HS-5 (cell line): Measurements from ENCODE around the gene OTOS.

Experiments used
- DNase-seq: peaks from one replicate; pipeline ENCODE4 v3.0.0-alpha.2; 2012; ENCODE audit warnings: low read depth

The OTOS gene

DNA sequence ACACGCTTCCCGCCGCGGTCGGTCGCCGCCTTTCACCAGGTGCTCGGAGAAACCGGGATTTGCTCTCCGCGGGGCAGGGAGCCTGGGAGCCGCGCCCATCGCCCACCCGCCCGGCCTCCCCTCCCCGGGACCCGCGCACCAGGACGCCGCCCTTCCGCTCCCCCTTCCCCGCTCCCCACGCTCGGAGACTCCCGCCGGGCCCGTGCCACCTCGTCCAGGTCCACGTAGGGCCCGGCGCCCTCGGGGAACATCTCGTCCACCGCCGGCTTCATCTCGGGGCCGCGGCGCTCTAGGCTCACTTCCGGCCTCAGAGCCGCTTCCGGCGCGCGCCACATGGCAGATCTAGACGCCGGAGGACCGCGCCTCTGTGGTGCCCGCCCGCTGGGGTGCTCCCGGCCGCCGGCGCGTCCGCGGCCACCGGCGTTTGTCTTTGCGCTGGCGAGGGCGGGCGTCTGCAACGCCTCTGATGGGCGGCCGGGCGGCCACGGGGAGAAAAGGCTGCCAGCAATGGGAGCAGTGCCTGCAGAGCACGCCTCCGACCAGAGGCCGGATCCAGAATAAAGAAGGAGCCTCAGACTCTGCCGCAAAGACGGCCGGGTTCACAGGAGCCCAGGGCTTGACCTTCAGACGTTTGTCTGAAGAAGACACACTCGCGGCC lies 4.3 kb downstream of the OTOS start, which contains the start of gene COPS9:
Gene COPS9 (minus strand): TSS at position 293 of the 658 bp plus-strand sequence. CDS start 21 bp downstream, at position 272.
- DNase-seq, result peak; percentile 43

DNA sequence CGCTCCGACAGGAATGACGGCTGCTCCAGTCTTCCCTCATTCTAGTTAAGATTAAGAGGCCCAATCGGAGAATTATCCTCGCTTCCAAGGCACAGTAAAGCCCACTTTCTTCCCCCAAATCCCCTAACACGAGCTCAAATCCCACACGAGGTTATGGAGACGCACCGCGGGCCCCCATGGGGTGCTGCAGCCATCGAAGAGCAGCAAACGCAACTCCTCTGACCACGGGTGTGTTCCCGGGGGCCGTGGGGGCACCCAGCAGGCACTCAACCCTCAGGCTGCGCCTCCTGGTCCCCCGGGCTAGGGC lies 4.8 kb downstream of the OTOS start:
- no peak for DNase-seq

DNA sequence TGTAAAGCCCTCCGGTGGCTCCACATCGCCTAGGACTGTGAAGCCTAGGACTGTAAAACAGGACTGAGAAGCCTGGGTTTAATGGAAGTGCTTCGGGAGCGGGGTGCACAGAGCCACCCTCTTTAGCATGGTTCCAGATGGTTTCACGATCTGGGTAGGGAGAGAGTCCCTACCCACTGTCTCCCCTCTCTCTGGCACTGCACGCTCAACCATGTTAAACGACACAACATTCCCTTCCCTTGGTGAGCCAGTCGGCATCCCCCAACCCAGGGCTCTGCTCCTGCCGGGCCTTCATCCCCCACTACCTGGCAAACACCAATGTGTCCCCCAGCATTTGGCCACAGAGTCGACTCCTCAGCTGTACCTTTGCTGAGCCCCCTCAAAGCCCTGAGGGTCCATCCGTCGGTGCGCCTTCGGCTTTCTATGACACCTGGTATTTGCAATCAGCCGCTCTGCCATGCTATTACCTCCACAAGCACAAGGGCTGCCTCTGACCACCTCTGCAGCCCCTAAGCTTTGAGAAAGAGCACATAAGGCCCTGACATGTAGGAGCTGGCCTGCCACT lies 5.4 kb downstream of the OTOS start:
- DNase-seq, result no peak

DNA sequence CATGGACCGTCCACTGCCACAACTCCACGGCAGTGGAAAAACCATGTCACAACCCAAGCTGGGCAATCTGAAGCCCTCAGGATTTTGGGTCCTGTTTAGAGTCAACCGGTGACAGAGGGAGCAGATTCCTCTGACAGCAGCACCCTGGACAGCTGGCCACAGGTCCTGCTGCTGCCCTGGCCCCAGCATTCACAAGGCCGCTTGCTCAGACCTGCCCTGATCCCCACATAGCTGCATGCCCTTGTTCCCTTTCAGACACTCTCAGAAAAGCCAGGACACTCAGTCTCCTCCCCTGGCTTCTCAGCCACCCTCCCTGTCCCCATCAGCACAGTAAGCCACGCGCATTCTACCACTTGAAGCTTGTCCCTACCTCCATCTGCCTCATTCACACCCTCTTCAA lies 6.0 kb downstream of the OTOS start:
- no peak for DNase-seq

DNA sequence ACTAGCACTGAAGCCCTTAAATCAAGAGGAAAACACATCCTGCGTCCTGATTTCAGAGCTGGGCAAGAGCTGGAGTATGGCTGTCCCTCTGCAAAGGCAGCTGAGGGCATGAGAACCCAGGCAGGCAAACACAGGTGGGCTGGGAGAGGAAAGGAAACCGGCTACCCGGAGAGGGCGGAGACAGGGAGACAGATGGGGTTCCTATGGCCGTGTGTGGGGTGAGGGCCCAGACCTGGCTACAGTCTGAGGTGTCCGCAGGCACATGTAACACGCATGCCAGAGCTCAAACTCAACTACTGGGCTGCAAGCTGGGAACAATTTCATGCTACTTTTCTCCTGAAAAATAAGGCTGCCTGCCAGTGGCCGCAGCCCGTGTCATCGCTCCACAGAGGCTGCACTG lies 7.1 kb downstream of the OTOS start:
- DNase-seq, result no peak

DNA sequence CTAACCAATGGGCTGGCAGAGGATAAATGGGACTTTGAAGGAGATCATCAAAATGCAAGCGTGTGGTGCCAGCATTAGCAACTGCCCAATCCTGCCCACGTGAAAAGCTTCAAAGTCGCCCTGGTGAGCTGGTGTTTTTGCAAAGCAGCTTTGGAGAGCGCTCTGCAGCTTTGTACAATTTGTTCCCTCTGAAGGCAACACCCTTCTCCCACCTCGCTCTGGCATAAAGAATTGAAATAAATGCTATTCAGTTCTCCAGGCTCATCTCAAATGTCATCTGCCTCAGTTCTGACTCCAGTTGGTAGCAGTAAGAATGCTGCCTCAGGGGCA lies 7.8 kb downstream of the OTOS start:
- DNase-seq, result no peak

DNA sequence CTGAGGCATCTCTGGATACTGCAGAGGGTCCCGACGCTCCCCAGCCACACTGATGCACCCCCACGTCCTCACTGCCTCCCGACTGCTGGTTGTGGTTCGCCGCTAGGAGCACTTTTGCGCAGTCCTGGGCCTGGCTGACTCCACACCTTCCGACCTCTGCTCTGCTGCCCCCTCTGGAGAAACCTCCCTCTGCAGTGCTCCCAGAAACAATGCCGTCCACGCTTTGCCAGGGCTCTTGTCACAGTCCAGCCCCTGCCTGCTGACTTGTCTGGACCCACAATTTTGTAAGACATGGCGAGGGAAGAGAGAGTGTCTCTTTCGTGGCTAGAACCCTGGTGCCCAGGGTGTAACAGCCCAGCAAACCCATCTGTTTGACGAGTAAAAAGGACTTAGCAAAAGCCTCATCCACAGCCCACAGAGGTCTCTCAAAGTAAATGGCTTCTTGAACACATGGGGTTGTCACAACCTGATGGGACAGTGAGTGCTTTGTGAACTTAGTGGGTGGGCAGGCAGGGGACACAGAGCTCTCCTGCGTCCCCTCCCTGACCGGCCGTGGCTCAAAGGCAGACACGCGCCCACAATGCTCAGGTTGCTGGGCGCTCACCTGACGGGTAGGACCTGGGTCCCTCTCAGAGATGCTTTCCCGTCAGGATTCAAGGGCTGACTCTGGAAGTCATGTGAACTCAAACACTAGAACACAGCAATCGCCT lies 8.4 kb downstream of the OTOS start:
- no peak for DNase-seq

DNA sequence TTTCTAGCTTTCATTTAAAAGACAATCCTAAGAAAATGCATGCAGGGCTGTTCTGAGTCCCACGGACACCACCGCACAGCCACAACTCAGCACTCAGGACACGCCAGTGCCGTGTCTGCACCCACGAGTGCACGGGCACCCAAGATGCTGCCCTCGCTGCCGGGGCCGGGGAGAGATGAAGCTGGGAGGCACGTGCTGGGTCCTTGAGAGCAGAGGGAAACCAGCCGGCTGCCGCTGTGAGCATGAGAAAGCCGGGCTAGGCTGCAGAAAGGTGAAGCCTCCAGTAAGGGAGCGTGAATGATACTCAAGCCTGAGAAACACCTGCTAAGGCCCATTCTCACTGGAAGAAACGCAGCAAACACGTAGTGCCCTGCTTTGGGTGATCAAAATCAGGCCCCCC lies 9.2 kb downstream of the OTOS start:
- no peak for DNase-seq

DNA sequence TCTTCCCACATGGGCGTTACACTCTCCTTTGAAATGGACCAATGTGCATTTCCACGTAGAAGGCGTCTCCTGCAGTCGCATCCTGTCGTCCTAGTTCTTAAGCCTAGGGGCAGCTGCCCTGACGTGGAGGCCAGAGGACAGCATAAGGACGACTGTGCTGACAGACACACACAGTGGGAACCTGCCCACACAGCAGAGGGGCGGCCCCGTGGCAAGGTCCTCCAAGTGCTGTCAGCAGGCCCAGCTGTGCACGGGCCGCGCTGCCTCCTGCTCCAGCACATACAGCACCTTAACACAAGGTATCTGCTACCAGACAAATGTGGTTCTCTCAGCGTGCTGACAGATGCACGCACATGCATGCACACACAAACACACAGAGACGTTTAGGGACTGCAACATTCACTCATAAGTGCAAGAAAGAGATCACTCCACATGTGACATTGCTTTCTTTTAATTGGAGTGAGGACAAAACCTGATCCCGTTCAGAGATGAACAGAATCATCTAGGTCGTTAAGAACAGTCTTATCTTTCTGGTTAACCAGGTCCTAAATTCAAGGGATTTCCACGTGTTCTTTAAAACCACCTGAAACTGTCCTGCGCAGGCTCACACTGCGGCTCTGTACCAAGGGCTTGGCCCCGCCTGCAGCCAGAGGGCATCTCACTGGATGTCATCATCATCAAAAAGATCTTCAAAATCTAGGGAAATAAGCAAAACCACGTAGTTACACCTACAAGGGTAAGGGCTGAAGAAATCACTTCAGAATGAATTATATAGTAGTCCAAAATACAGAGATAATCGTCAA lies 9.9 kb downstream of the OTOS start:
- no peak for DNase-seq

DNA sequence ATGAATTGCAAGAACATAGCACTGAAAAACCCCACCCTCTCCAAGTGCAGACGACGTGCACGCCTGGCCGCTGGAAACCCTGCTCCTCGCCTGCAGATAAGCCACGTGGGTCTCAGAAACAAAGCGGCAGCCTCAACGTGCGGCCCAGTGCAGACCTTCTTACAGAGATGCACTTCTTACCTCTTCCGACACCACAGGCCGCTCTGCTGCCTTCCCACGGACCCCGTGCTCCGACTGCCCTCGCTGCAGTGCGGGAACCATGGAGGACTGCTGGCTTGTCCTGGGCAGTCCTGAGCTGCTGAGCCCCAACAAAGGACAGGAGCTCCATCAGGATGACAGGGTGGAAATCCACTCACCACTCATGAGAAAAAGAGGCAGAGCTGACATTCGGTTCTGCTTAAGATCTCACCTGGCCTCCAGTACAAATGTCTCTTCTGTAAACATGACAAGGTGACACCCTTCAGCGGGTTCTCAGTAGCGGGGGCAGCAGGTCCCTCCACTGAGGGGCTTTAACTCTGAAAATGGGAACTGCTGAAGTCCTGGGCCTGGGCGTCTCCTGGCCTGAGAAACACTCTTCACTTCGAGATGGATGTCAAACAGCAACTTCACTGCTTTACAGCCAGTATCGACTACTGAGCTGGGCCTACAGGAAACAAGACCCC lies 10.6 kb downstream of the OTOS start:
- DNase-seq, result no peak

DNA sequence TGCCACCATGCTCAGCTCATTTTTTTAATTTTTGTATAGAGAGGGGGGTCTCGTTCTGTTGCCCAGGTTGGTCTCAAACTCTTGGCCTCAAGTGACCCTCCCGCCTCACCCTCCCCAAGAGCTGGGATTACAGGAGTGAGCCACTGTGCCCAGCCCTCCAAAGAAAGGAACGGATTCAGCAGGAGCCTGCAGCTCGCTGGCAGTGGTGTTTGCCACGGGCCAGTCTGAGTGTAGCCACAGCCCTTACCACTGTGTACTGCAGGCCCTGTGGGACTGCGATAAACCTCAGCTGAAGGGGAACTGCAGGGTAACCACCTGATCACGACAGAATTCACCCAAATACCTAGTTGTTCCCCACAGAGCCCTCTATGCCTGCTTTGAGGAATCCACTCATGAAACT lies 11.1 kb downstream of the OTOS start:
- DNase-seq, result no peak

DNA sequence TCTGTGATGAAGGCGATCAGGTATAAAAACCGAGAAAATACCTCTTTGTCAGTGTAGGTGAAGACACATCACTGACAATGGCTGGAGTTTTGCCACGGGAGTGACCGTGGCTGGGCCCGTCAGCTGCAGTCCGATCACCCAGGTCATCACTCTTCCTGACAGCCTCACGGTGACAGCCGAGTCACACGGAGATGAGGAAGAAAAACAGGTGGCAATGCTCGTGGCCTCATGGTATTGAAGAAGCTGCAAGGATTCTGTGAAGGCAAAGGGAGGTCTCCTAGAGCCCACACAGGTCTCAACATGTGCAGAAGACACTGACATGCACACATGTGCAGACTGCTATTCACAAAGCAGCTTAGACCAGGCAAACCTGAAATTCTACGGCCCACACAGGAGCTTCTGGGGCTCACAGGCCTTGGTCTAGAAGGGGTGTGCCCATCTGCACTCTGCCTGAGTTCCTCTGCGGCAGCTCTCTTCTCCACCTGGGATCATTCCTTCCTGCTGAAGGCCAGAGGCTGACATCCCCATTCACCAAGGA lies 11.8 kb downstream of the OTOS start:
- DNase-seq, result no peak

DNA sequence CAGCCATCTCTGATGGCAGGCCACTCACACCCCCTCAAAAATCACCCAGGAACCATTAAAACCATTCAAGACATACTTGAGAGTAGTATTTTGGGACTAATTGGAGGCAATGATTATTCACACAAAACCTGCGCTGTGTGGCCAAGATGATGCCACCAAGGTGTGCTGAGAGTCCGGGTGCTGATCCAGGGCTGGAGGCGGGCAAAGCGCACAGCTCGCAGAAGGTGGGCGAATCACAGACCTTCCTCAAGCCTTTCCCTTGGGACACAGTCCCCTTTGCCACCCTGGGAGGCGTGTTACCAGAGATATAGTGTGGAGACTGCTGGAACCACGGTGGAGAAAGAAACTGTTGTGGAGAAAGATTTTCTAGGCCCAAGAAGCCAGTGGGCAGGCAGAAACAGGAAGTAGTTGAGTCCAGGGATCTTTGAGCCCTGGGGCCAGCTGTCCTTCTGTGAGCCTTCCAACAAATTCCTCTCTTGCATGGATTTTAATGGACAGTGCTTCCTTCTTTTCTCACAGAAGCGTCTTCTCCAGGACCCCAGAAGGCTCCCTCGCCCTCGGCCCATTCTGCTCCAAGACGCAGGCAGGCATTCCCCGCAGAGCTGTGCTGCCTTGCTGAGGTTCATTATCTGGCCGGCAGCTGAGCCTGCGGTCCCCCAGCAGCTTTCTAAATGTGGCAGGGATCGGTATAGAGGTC lies 12.4 kb downstream of the OTOS start:
- DNase-seq, result no peak

DNA sequence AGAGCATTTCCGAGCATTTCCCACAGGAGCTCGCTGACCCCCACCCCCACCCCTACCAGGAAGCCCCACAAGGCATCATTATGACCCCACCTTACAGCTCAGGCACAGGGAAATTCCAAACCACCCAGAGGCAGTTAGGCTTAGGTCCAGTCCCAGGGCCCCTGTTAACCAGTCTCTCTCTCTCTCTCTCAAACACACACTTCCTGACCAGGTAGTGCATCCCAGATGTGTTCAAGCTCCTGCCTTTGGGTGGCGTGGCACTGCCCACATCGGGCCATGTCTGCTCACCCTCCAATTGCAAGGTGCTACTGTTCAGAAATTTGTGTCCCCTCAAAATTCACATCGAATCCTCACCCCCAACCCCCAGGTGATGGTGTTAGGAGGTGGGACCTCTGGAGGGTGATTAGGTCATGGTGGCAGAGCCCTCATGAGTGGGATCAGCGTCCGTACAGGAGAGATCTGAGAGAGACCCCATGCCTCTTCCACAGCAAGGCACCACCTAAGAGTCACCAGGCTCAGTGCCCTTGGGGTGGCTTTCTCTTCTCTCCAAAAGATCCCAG lies 13.2 kb downstream of the OTOS start:
- no peak for DNase-seq

DNA sequence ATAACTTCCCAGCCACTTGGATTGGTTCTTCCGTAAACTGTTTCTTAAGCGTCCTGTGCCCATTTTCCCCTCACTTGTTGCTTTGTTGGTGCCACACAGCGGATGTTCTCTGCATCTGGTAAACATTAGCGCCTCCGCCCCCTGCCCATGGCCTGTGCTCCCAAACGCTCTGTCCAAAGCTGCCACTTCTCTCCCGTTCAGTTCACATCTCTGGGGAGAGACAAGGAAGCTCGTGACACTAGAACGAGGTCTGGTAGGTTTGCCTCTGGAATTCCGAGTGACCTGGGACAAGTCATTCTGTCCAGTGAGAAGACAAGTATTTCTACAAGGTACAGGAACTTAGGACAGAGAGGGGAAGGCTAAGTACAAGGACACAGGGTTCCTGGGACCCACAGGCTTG lies 13.7 kb downstream of the OTOS start:
- no peak for DNase-seq

DNA sequence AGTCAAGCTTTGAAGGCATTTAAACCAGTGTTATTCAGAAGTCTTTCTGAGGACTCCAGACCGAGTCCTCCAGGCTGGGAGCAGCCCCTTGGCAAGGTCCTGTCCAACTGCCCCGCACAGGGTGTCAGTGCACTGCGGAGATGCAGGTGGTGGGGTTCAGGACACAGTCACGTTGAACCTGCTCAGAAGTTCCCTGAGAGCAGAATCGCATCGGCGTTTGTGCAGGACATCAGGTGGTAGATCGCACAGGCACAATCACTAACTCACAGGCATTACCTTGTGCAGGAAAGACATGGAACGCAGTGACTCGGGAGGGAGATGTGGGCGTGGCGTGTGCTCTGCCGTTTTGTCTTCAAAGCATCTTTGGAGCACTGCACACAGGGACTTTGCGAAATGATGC lies 14.7 kb downstream of the OTOS start:
- DNase-seq, result no peak

DNA sequence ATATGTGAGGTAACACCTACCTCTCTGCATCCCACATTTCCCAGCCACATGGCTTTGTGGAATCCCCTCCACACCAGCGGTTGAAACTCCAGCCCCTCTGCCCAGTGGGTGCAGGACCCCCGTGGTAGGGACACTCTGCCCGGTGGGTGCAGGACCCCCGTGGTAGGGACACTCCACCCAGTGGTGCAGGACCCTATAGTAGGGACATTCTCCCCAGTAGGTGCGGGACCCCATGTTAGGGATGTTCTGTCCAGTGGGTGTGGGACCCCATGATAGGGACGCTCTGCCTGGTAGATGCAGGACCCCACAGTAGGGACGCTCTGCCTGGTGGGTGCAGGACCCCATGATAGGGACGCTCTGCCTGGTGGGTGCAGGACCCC lies 15.8 kb downstream of the OTOS start:
- DNase-seq, result no peak

DNA sequence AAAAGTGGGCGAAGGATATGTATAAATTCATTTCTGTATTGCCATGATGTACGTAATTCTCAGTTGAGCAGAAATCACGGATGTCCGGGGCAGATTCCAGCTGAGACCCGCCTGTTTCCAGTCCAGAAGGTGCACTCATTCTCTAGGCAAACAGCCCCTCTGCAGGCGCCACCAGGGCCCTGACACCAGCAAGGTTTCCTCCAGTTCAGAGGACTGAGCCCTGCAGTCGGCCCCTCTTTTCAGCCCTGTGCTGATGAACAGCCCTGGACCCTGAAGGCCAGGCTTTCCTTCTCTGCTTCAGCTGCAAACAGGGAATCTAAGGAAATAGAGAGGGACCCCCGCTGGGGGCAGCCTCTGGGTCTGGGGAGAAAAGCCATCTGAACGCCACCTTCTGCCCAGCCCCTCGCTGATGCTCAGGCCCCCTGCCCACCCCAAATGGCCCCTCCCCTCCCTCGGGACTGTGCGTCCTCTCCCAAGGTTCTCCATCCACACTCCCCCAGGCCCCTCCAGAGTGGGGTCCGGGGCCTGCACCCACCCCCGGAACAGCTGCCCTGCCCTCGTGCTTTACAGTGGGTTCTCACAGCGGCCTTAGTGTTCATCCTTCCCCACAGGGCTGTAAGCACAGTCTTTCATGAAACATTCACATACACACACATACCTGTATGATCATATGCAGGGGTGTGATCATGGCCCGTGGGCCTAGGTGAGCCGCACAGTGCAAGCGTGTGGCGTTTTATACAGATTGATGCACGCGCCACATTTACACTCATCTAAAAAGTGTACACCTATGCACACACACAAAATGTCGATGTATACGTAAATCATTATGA lies 16.4 kb downstream of the OTOS start:
- DNase-seq, result no peak

DNA sequence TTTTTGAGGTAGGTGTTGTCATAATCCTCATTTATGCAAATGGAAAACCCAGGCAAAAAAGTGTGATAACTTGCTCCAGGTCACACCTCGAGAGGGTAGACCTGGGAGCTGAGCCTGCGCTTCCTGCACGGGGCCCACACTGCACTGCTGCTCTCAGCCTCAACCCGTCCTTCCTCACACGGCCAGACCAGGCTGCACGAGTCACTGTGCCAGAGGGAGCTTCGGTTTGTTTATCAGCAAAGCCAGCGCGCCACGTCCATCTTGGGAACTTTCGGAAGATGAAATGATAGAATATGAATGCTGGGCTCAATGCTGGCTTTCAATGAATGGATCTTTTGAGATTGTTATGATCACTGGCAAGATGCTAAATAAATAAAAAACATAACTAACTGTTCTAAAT lies 18.8 kb downstream of the OTOS start:
- no peak for DNase-seq

DNA sequence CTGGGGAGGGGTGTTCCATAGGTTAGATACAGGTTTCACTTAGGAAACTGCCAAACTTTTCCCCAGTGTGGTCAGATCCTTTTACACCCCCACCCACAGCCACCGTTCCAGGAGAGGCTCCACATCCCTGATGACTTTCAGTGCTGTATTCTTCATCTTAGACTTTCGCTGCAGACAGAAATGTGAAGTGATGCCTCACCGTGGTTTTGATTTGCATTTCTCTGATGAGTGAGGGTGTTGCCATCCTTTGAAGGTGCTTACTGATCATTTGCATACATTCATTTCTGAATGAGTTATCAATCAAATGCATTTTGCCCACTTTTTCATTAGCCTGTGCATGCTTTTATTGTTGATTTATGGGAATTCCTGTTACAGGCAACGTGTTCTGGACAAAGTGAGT lies 19.3 kb downstream of the OTOS start:
- DNase-seq, result no peak

DNA sequence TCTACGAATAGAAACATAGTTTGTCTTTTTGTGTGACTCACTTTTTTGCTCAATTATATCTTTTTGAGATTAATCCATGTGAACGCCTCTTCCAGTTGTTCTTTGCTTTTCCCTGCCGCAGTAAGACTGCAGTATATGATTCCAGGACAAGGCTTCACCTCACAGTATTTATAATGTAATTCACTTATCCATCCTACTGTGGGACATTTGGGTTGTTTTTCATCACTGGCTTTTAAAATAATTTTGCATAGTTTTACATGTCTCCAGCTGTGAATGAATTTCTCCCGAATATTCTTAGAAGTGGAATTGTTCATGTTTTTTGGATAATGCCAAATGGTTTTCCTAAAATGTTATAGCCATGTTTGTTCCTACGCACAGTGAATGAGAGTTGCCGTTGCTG lies 26.2 kb downstream of the OTOS start:
- DNase-seq, result no peak
